IPS-NIHi11 (cell line): ENCODE data around the gene APBB2.

Source experiments
- DNase-seq: peaks from one replicate; pipeline ENCODE4 v3.0.0; 2012; ENCODE audit warnings: mixed read lengths, low spot score

Gene APBB2

GRCh38 chr4:40897557-40898203 lies 316.7 kb downstream of the APBB2 start:
- DNase-seq = peak; percentile 88

- DNase-seq = no peak
Measured at GRCh38 chr4:40890764-40891163, 323.6 kb downstream of the APBB2 start.

- no peak for DNase-seq
Measured at GRCh38 chr4:40890199-40890598, 324.1 kb downstream of the APBB2 start.

GRCh38 chr4:40888933-40889332 lies 325.4 kb downstream of the APBB2 start:
- DNase-seq = no peak

- DNase-seq = no peak
Measured at GRCh38 chr4:40887764-40888131, 326.6 kb downstream of the APBB2 start.

- DNase-seq = no peak
Measured at GRCh38 chr4:40886931-40887763, 327.2 kb downstream of the APBB2 start.

GRCh38 chr4:40881851-40882250 lies 332.5 kb downstream of the APBB2 start:
- no peak for DNase-seq

GRCh38 chr4:40881096-40881495 lies 333.2 kb downstream of the APBB2 start:
- no peak for DNase-seq

- no peak for DNase-seq
Measured at GRCh38 chr4:40878548-40879055, 335.7 kb downstream of the APBB2 start.

GRCh38 chr4:40877081-40877480 lies 337.3 kb downstream of the APBB2 start:
- DNase-seq = no peak

GRCh38 chr4:40875507-40876150 lies 338.7 kb downstream of the APBB2 start:
- DNase-seq = no peak

GRCh38 chr4:40874901-40875300 lies 339.4 kb downstream of the APBB2 start:
- DNase-seq = no peak

GRCh38 chr4:40874331-40874730 lies 340.0 kb downstream of the APBB2 start:
- no peak for DNase-seq

- DNase-seq = no peak
Measured at GRCh38 chr4:40871695-40872250, 342.6 kb downstream of the APBB2 start.

- DNase-seq = no peak
Measured at GRCh38 chr4:40870150-40870549, 344.2 kb downstream of the APBB2 start.

- no peak for DNase-seq
Measured at GRCh38 chr4:40865696-40866095, 348.6 kb downstream of the APBB2 start.

GRCh38 chr4:40864531-40864930 lies 349.8 kb downstream of the APBB2 start:
- DNase-seq = no peak

GRCh38 chr4:40858962-40859361 lies 355.4 kb downstream of the APBB2 start:
- no peak for DNase-seq

GRCh38 chr4:40857956-40858355 lies 356.4 kb downstream of the APBB2 start:
- no peak for DNase-seq

GRCh38 chr4:40856840-40857362 lies 357.4 kb downstream of the APBB2 start:
- peak; percentile 97 for DNase-seq

GRCh38 chr4:40856277-40856839 lies 358.0 kb downstream of the APBB2 start:
- no peak for DNase-seq

- DNase-seq = no peak
Measured at GRCh38 chr4:40850496-40850895, 363.8 kb downstream of the APBB2 start.
